ENCODE data around the gene ATP6AP1. TPM values are rescaled to one million over a fixed set of nuclear protein-coding genes. Genes with fewer than 3 reads are reported as not detected.

The ATP6AP1 gene
- total and polyA plus RNA-seq, 11 donors: 33.8 to 127 (median 84.2) TPM

GRCh38 chrX:154459832-154460231 lies 31.4 kb downstream of the ATP6AP1 start:
- no peaks in the 10 kb centered on the region for H3K9me3 ChIP-seq
- DNase-seq (peak in 1 of 5 donors; percentile 35), ATAC-seq (peak in 1 of 4 donors; percentile 28)
- H3K27ac ChIP-seq: peak overlapping the region in 1 of 12 donors; percentile 23
- H3K36me3 ChIP-seq: peaks cover 0 to 12% (median 0%) of the 10 kb centered on the region in 9 donors
- WGBS, 4 donors: 50 to 73% (median 64%) methylated on average over 10 to 14 of the region's 14 CpGs
- H3K4me3 ChIP-seq: peak overlapping the region in 6 of 12 donors; percentile 61 to 85 (median 68)
- TF ChIP-seq POLR2A (IDR thresholded peaks at IDR 0.05) (no peak), CTCF (IDR thresholded peaks at IDR 0.05) (no peak)
- H3K4me1 ChIP-seq: peaks cover 0 to 13% (median 0%) of the 10 kb centered on the region in 12 donors
- H3K27me3 ChIP-seq: no peaks in the 10 kb centered on the region
- intact Hi-C loops (cut with DNase I): no loop called here

- H3K27ac ChIP-seq: no peak overlapping the region
- peaks cover 0 to 13% (median 0%) of the 10 kb centered on the region in 12 donors for H3K4me1 ChIP-seq
- peak overlapping the region in 1 of 12 donors; percentile 64 for H3K4me3 ChIP-seq
- 87 to 89% (median 88%) methylated on average over 18 to 26 of the region's 26 CpGs for WGBS, 4 donors
- DNase-seq: peak in 1 of 5 donors; percentile 33
- H3K27me3 ChIP-seq: no peaks in the 10 kb centered on the region
- TF ChIP-seq CTCF (IDR thresholded peaks at IDR 0.05): no peak
- no peak for TF ChIP-seq POLR2A (IDR thresholded peaks at IDR 0.05)
- no peak for ATAC-seq
- intact Hi-C loops (cut with DNase I): no loop called here
- peaks cover 0 to 15% (median 0%) of the 10 kb centered on the region in 9 donors for H3K36me3 ChIP-seq
- H3K9me3 ChIP-seq: no peaks in the 10 kb centered on the region
Observed at GRCh38 chrX:154460326-154460725, 31.8 kb downstream of the ATP6AP1 start.

GRCh38 chrX:154462396-154462795 lies 33.9 kb downstream of the ATP6AP1 start:
- peaks cover 0 to 32% (median 3%) of the 10 kb centered on the region in 9 donors for H3K36me3 ChIP-seq
- DNase-seq (peak in 1 of 5 donors; percentile 22), ATAC-seq (no peak)
- H3K27me3 ChIP-seq: no peaks in the 10 kb centered on the region
- H3K4me1 ChIP-seq: peaks cover 0 to 13% (median 0%) of the 10 kb centered on the region in 12 donors
- H3K27ac ChIP-seq: no peak overlapping the region
- TF ChIP-seq CTCF (IDR thresholded peaks at IDR 0.05) (no peak), POLR2A (IDR thresholded peaks at IDR 0.05) (no peak)
- WGBS, 4 donors: 76 to 82% (median 78%) methylated on average over 8 of the region's 8 CpGs
- H3K9me3 ChIP-seq: no peaks in the 10 kb centered on the region
- intact Hi-C loops (cut with DNase I): no loop called here
- no peak overlapping the region for H3K4me3 ChIP-seq

- ATAC-seq: no peak
- 86 to 95% (median 91%) methylated on average over 19 to 36 of the region's 36 CpGs for WGBS, 4 donors
- intact Hi-C loops (cut with DNase I): no loop called here
- Histone ChIP-seq H3K4me3 (no peak overlapping the region), H3K36me3 (peaks cover 0 to 39% (median 4%) of the 10 kb centered on the region in 9 donors), H3K4me1 (peaks cover 0 to 10% (median 0%) of the 10 kb centered on the region in 12 donors), H3K27ac (no peak overlapping the region), H3K9me3 (no peaks in the 10 kb centered on the region), H3K27me3 (no peaks in the 10 kb centered on the region)
- TF ChIP-seq CTCF (IDR thresholded peaks at IDR 0.05): no peak
- no peak for TF ChIP-seq POLR2A (IDR thresholded peaks at IDR 0.05)
- peak in 1 of 5 donors; percentile 48 for DNase-seq
Observed at GRCh38 chrX:154463611-154464220, 35.2 kb downstream of the ATP6AP1 start.

Measured in heart left ventricle (tissue), 16 donors.